ENCODE results near the gene SEMA5B.

DNA sequence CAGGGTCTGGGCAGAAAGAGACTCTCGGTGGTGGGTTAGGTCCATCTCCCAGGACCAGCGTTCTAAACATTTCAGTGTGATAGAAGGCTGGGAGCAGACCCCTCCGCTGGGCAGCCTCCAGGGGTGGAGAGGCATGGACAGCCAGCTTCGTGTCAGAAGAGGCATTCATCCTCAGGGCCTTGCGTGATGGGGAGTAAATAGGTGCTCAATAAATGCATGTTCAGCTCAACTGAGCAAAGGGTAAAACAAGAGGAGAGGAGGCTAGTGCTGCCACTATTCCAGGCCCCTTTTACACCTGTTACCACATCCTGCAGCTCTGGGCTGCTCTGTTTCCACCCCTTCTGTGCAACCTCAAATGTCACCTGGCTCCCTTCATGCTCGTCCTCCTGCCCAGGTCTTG lies 49.0 kb downstream of the SEMA5B start:
- TF ChIP-seq CTCF (conservative IDR thresholded peaks at IDR 0.05; ENCODE audit: low read depth, low read length) (no peak), EZH2 (IDR thresholded peaks at IDR 0.05; ENCODE audit: low read length, unreplicated experiment) (no peak), EZH2phosphoT487 (IDR thresholded peaks at IDR 0.05; ENCODE audit: borderline replicate concordance, low read length) (no peak)

All from PC-3 (cell line).